ENCODE measurements around the gene PLEKHA1.

- no peak for TF ChIP-seq CTCF (IDR thresholded peaks at IDR 0.05)
- TF ChIP-seq POLR2A (IDR thresholded peaks at IDR 0.05): no peak
Observed at GRCh38 chr10:122481296-122482056, 107.0 kb downstream of the PLEKHA1 start.

Measured in adrenal gland (tissue), 5 donors.